Fibroblast of lung (primary cell): ENCODE results near the gene TMEM121.

ENCODE experiments used
- CTCF ChIP-seq, 2 donors: IDR thresholded peaks in 1 of 2; conservative IDR thresholded peaks in 1 of 2; 1 replicate in 1 of 2; 2 replicates in 1 of 2; pipeline ENCODE4 v1.5.1; 2011 to 2012; ENCODE audit warnings: low read length in 2 of 2, control low read depth in 1 of 2, inconsistent platforms in 1 of 2, low read depth in 1 of 2, mild to moderate bottlenecking in 1 of 2
- EZH2 ChIP-seq: IDR thresholded peaks from 2 replicates; pipeline ENCODE4 v1.5.1; 2012; ENCODE audit warnings: low read length, control low read depth, mild to moderate bottlenecking; ENCODE audit errors: missing control alignments

- TF ChIP-seq CTCF (conservative IDR thresholded peaks at IDR 0.05 in 1 of 2, IDR thresholded peaks at IDR 0.05 in 1 of 2; ENCODE audit: low read depth in 1 of 2, low read length in 2 of 2) (no peak), EZH2 (no peak)
These were observed 15.0 kb downstream of the TMEM121 start for GRCh38 chr14:105541218-105541875.
